Measurements from ENCODE around the gene ARHGAP19. TPM values are rescaled to one million over a fixed set of nuclear protein-coding genes. Genes with fewer than 3 reads are reported as not detected.
A peak's percentile ranks its signal among the peaks of the same experiment; 100 is the strongest.

The ARHGAP19 gene
- total and polyA plus RNA-seq, 3 experiments from 2014 or later: 8.9 to 26.5 (median 23.3) TPM

GRCh38 chr10:97320480-97321031 lies 28.1 kb upstream of the ARHGAP19 start:
- Histone ChIP-seq H3K27ac (ENCODE audit: low read depth, low read length) (peak overlapping the region; percentile 99), H3K4me3 (ENCODE audit: low read length) (peak overlapping the region; percentile 70), H3K9me3 (ENCODE audit: low read length) (no peaks in the 10 kb centered on the region), H3K4me1 (ENCODE audit: insufficient read depth, low read length) (peaks cover 23% of the 10 kb centered on the region), H3K27me3 (ENCODE audit: insufficient read depth, low read length, poor library complexity, severe bottlenecking) (no peaks in the 10 kb centered on the region), H3K36me3 (ENCODE audit: insufficient read depth, low read length) (no peaks in the 10 kb centered on the region)
- Mint-ChIP-seq H3K9me3 (no peaks in the 10 kb centered on the region), H3K4me1 (peaks cover 27 to 34% (median 32%) of the 10 kb centered on the region in 3 donors), H3K36me3 (peaks cover 0 to 16% (median 0%) of the 10 kb centered on the region in 3 donors), H3K27me3 (peaks cover 0 to 1% of the 10 kb centered on the region in 2 donors), H3K4me3 (peak overlapping the region; percentile 90 to 95 (median 91)), H3K27ac (peak overlapping the region; percentile 91 to 98 (median 95))
- ChIA-PET CTCF (interaction anchor here (1.0 to 2.9 kb wide), 6 partner anchors 12 to 81 kb away, joined by 3 to 41 read pairs (median 6); partner anchors contain the start of genes FRAT2 and RRP12), POLR2A (interaction anchor here (0.6 to 3.5 kb wide), 6 partner anchors 8 to 109 kb away, joined by 3 to 75 read pairs (median 6); partner anchors contain the start of genes ARHGAP19 and FRAT2)
- peak in 4 of 5 donors; percentile 4 to 60 (median 31) for DNase-seq

DNA sequence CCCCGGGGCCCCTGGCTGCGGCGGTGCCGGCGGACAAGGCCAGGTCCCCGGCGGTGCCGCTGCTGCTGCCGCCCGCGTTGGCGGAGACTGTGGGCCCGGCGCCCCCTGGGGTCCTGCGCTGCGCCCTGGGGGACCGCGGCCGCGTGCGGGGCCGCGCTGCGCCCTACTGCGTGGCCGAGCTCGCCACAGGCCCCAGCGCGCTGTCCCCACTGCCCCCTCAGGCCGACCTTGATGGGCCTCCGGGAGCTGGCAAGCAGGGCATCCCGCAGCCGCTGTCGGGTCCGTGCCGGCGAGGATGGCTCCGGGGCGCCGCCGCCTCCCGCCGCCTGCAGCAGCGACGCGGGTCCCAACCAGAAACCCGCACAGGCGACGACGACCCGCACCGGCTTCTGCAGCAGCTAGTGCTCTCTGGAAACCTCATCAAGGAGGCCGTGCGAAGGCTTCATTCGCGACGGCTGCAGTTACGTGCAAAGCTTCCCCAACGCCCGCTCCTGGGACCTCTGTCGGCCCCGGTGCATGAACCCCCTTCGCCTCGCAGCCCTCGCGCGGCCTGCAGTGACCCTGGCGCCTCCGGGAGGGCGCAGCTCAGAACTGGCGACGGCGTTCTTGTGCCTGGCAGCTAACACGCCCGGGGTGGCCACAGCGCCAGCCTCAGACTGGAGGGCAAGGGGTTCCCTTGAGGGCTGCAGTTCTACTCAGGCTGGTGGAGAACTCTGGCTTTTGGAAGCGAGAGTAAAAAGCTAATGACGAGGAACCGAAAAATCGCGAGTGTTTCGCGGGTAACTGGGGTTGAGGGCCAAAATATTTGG lies 27.4 kb upstream of the ARHGAP19 start:
- ChIA-PET POLR2A (interaction anchor here (0.6 to 3.5 kb wide), 8 partner anchors 9 to 125 kb away, joined by 3 to 75 read pairs (median 5); partner anchors contain the start of genes ARHGAP19, FRAT2 and RRP12), CTCF (interaction anchor here (1.0 to 2.9 kb wide), 7 partner anchors 12 to 82 kb away, joined by 3 to 41 read pairs (median 6); partner anchors contain the start of genes ARHGAP19, FRAT2 and RRP12)
- Histone ChIP-seq H3K36me3 (ENCODE audit: insufficient read depth, low read length) (no peaks in the 10 kb centered on the region), H3K4me3 (ENCODE audit: low read length) (peak overlapping the region; percentile 70), H3K27me3 (ENCODE audit: insufficient read depth, low read length, poor library complexity, severe bottlenecking) (no peaks in the 10 kb centered on the region), H3K27ac (ENCODE audit: low read depth, low read length) (peak overlapping the region; percentile 99), H3K4me1 (ENCODE audit: insufficient read depth, low read length) (peaks cover 23% of the 10 kb centered on the region), H3K9me3 (ENCODE audit: low read length) (no peaks in the 10 kb centered on the region)
- peaks cover 27 to 34% (median 32%) of the 10 kb centered on the region in 3 donors for H3K4me1 Mint-ChIP-seq
- H3K27ac Mint-ChIP-seq: peak overlapping the region; percentile 91 to 98 (median 95)
- H3K4me3 Mint-ChIP-seq: peak overlapping the region; percentile 90 to 95 (median 91)
- peaks cover 0 to 16% (median 0%) of the 10 kb centered on the region in 3 donors for H3K36me3 Mint-ChIP-seq
- DNase-seq: peak; percentile 49 to 80 (median 65)
- H3K9me3 Mint-ChIP-seq: no peaks in the 10 kb centered on the region
- peaks cover 0 to 1% of the 10 kb centered on the region in 2 donors for H3K27me3 Mint-ChIP-seq

GRCh38 chr10:97318772-97319651 lies 26.6 kb upstream of the ARHGAP19 start, which contains the start of gene FRAT1:
Gene FRAT1, plus strand, starts transcription at chr10:97319271. Its CDS starts 183 bp downstream, at chr10:97319454.
- Mint-ChIP-seq H3K4me3 (peak within 1 kb of the TSS; percentile 94 to 99 (median 95)), H3K9me3 (no peaks in the 10 kb centered on the region), H3K27ac (peak within 1 kb of the TSS; percentile 97 to 100 (median 100)), H3K27me3 (peaks cover 0 to 1% of the 10 kb centered on the region in 2 donors), H3K4me1 (peaks cover 27 to 34% (median 32%) of the 10 kb centered on the region in 3 donors), H3K36me3 (peaks cover 0 to 16% (median 0%) of the 10 kb centered on the region in 3 donors)
- CTCF ChIA-PET: interaction anchor here (0.9 to 2.9 kb wide), 7 partner anchors 11 to 126 kb away, joined by 3 to 41 read pairs (median 6); partner anchors contain the start of genes ARHGAP19, FRAT2 and RRP12
- DNase-seq: peak; percentile 86 to 96 (median 94)
- Histone ChIP-seq H3K27me3 (ENCODE audit: insufficient read depth, low read length, poor library complexity, severe bottlenecking) (no peaks in the 10 kb centered on the region), H3K4me3 (ENCODE audit: low read length) (peak within 1 kb of the TSS; percentile 79), H3K36me3 (ENCODE audit: insufficient read depth, low read length) (no peaks in the 10 kb centered on the region), H3K4me1 (ENCODE audit: insufficient read depth, low read length) (peaks cover 23% of the 10 kb centered on the region), H3K9me3 (ENCODE audit: low read length) (no peaks in the 10 kb centered on the region), H3K27ac (ENCODE audit: low read depth, low read length) (peak within 1 kb of the TSS; percentile 99)
- POLR2A ChIA-PET: interaction anchor here (0.8 to 3.5 kb wide), 7 partner anchors 8 to 126 kb away, joined by 3 to 75 read pairs (median 6); partner anchors contain the start of genes ARHGAP19, FRAT2 and RRP12

DNA sequence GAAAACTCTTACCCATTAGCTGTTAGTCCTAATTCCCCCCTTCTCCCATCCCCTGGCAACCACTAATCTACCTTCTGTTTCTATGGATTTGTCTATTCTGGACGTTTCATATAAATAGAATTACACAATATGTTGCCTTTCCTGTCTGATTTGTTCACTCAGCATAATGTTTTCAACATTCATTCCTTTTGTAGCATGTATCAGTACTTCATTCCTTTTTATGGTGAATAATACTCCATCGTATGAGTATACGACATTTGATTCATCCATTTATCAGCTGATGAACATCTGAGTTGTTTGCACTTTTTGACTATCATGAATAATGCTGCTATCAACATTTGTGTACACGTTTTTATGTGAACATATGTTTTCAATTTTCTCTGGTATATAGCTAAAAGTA lies 22.2 kb upstream of the ARHGAP19 start:
- H3K27ac ChIP-seq (ENCODE audit: low read depth, low read length): no peak overlapping the region
- H3K4me3 ChIP-seq (ENCODE audit: low read length): no peak overlapping the region
- no peaks in the 10 kb centered on the region for H3K9me3 Mint-ChIP-seq
- H3K4me3 Mint-ChIP-seq: no peak overlapping the region
- no peaks in the 10 kb centered on the region for H3K36me3 ChIP-seq (ENCODE audit: insufficient read depth, low read length)
- H3K27ac Mint-ChIP-seq: peak overlapping the region in 1 of 8 donors; percentile 14
- POLR2A ChIA-PET: no interaction called here
- peaks cover 5 to 6% (median 6%) of the 10 kb centered on the region in 3 donors for H3K4me1 Mint-ChIP-seq
- CTCF ChIA-PET: interaction anchor here (1.5 kb wide), 1 partner anchor 19 kb away, joined by 5 read pairs; no protein-coding TSS in a partner anchor
- peaks cover 0 to 7% (median 0%) of the 10 kb centered on the region in 3 donors for H3K36me3 Mint-ChIP-seq
- no peaks in the 10 kb centered on the region for H3K27me3 ChIP-seq (ENCODE audit: insufficient read depth, low read length, poor library complexity, severe bottlenecking)
- no peaks in the 10 kb centered on the region for H3K9me3 ChIP-seq (ENCODE audit: low read length)
- DNase-seq: no peak
- H3K4me1 ChIP-seq (ENCODE audit: insufficient read depth, low read length): no peaks in the 10 kb centered on the region
- peaks cover 0 to 1% of the 10 kb centered on the region in 2 donors for H3K27me3 Mint-ChIP-seq

DNA sequence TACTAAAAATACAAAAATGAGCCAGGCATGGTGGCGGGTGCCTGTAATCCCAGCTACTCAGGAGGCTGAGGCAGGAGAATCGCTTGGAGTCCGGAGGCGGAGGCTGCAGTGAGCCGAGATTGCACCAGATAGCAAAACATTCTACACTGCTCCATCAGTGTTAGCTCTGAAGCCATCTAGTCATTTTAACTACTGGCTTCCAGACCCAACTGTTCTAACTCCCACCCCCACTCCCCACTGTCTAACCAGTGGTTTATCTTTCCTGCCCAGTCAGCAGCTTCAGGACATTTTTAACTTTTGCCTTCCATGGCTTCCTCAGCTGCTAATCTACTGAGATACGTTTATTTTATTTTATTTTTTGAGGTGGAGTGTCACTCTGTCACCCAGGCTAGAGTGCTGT lies 20.5 kb upstream of the ARHGAP19 start:
- H3K36me3 Mint-ChIP-seq: no peaks in the 10 kb centered on the region
- Histone ChIP-seq H3K9me3 (ENCODE audit: low read length) (no peaks in the 10 kb centered on the region), H3K36me3 (ENCODE audit: insufficient read depth, low read length) (no peaks in the 10 kb centered on the region), H3K27me3 (ENCODE audit: insufficient read depth, low read length, poor library complexity, severe bottlenecking) (no peaks in the 10 kb centered on the region), H3K27ac (ENCODE audit: low read depth, low read length) (no peak overlapping the region), H3K4me1 (ENCODE audit: insufficient read depth, low read length) (no peaks in the 10 kb centered on the region), H3K4me3 (ENCODE audit: low read length) (no peak overlapping the region)
- no peaks in the 10 kb centered on the region for H3K4me1 Mint-ChIP-seq
- no peaks in the 10 kb centered on the region for H3K9me3 Mint-ChIP-seq
- H3K4me3 Mint-ChIP-seq: no peak overlapping the region
- ChIA-PET CTCF (interaction anchor here (1.8 kb wide), 1 partner anchor 34 kb away, joined by 5 read pairs; no protein-coding TSS in a partner anchor), POLR2A (interaction anchor here (0.6 kb wide), 1 partner anchor 45 kb away, joined by 6 read pairs; no protein-coding TSS in a partner anchor)
- H3K27ac Mint-ChIP-seq: no peak overlapping the region
- no peaks in the 10 kb centered on the region for H3K27me3 Mint-ChIP-seq
- DNase-seq: no peak

GRCh38 chr10:97311111-97311626 lies 18.7 kb upstream of the ARHGAP19 start:
- Mint-ChIP-seq H3K4me3 (peak overlapping the region in 1 of 7 donors; percentile 3), H3K9me3 (no peaks in the 10 kb centered on the region), H3K36me3 (no peaks in the 10 kb centered on the region), H3K27me3 (peaks cover 0 to 1% of the 10 kb centered on the region in 2 donors), H3K27ac (no peak overlapping the region), H3K4me1 (no peaks in the 10 kb centered on the region)
- no peaks in the 10 kb centered on the region for H3K36me3 ChIP-seq (ENCODE audit: insufficient read depth, low read length)
- H3K9me3 ChIP-seq (ENCODE audit: low read length): no peaks in the 10 kb centered on the region
- CTCF ChIA-PET: no interaction called here
- POLR2A ChIA-PET: interaction anchor here (0.8 kb wide), 1 partner anchor 8 kb away, joined by 3 read pairs; the partner anchor contains the start of gene FRAT1
- H3K27ac ChIP-seq (ENCODE audit: low read depth, low read length): no peak overlapping the region
- no peak for DNase-seq
- no peaks in the 10 kb centered on the region for H3K27me3 ChIP-seq (ENCODE audit: insufficient read depth, low read length, poor library complexity, severe bottlenecking)
- H3K4me3 ChIP-seq (ENCODE audit: low read length): no peak overlapping the region
- no peaks in the 10 kb centered on the region for H3K4me1 ChIP-seq (ENCODE audit: insufficient read depth, low read length)

Data from CD8-positive, alpha-beta memory T cell (primary cell).